Measurements from ENCODE around the gene LRRN4CL.
"Not testable (repeated sequence)": the region's sequence is repeated elsewhere in the genome, so short reads cannot be mapped to it uniquely, and the experiment has no call there.

Gene LRRN4CL

GRCh38 chr11:62705413-62705812, 16.1 kb upstream of the LRRN4CL start:
- peak overlapping the region; percentile 77 for H3K4me3 ChIP-seq (ENCODE audit: low read length)
- TF ChIP-seq, protein P1, sequence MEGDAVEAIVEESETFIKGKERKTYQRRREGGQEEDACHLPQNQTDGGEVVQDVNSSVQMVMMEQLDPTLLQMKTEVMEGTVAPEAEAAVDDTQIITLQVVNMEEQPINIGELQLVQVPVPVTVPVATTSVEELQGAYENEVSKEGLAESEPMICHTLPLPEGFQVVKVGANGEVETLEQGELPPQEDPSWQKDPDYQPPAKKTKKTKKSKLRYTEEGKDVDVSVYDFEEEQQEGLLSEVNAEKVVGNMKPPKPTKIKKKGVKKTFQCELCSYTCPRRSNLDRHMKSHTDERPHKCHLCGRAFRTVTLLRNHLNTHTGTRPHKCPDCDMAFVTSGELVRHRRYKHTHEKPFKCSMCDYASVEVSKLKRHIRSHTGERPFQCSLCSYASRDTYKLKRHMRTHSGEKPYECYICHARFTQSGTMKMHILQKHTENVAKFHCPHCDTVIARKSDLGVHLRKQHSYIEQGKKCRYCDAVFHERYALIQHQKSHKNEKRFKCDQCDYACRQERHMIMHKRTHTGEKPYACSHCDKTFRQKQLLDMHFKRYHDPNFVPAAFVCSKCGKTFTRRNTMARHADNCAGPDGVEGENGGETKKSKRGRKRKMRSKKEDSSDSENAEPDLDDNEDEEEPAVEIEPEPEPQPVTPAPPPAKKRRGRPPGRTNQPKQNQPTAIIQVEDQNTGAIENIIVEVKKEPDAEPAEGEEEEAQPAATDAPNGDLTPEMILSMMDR (IDR thresholded peaks at IDR 0.05; ENCODE audit: insufficient read depth, low read depth, low read length, missing control alignments): peak; percentile 12
- DNase-seq (ENCODE audit: low read depth): no peak

DNA sequence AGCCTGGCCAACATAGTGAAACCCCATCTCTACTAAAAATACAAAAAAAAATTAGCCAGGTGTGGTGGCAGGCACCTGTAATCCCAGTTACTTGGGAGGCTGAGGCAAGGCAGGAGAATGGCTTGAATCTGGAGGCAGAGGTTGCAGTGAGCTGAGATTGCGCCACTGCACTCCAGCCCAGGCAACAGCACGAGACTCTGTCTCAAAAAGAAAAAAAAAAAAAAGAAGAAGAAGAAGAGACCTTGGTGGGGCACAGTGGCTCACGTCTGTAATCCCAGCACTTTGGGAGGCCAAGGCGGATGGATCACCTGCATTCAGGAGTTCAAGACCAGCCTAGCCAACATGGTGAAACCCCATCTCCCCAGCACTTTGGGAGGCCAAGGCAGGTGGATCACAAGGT, 14.6 kb upstream of the LRRN4CL start:
- H3K4me3 ChIP-seq (ENCODE audit: low read length); DNase-seq (ENCODE audit: low read depth): not testable (repeated sequence)

- TF ChIP-seq, protein P1 (IDR thresholded peaks at IDR 0.05; ENCODE audit: insufficient read depth, low read depth, low read length, missing control alignments): no peak
- H3K4me3 ChIP-seq (ENCODE audit: low read length): no peak overlapping the region
- DNase-seq (ENCODE audit: low read depth): peak; percentile 73
Measured at GRCh38 chr11:62702246-62702645, 12.9 kb upstream of the LRRN4CL start.

DNA sequence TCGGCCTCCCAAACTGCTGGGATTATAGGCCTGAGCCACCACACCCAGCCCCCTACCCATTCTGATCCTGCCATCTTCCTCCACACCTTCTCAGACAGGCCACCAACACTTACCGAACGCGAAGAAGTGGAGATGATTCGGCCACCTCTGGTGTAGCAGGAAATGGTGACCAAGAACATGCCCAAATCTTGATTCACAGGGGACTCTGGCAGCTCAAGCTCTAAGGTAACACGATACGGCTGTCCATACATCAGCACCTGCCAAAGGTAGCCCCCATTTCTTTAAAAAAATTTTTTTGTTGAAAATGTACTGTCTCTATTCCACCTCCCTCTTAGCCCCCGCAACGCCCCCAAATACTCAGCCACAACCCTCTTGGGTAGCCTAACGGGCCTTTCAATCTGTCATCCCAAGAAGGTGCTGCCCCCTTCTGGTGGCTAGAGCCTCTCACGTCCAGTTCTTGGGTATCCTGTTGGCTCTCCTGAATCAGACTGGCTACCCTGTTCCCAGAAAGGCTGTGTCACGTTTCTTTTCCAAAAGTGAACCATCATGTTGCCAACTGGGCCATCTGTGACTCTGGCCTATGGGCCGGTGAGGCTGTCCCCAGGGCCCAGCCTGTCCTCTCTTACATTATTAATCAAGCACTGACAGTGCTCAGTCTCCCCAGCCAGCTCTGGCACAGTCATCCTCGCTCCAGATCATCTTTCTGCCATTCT, 5.3 kb upstream of the LRRN4CL start:
- H3K4me3 ChIP-seq (ENCODE audit: low read length): no peak overlapping the region
- peak; percentile 86 for DNase-seq (ENCODE audit: low read depth)
- TF ChIP-seq, protein P1 (IDR thresholded peaks at IDR 0.05; ENCODE audit: insufficient read depth, low read depth, low read length, missing control alignments): peak; percentile 88

DNA sequence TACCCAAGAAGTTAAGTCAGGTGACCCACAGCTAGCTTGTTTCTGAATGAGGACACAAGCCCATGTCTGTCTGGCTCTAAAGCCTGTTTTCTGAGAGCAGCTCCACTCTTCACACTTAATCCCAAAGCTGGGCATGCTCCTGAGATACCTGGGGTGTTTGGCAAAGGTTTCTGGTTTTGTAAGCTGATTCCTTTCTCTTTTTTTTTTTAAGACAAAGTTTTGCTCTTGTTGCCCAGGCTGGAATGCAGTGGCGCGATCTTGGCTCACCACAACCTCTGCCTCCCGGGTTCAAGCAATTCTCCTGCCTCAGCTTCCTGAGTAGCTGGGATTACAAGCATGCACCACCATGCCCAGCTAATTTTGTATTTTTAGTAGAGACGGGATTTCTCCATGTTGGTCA, 4.3 kb upstream of the LRRN4CL start:
- not testable (repeated sequence) for H3K4me3 ChIP-seq (ENCODE audit: low read length); DNase-seq (ENCODE audit: low read depth)

DNA sequence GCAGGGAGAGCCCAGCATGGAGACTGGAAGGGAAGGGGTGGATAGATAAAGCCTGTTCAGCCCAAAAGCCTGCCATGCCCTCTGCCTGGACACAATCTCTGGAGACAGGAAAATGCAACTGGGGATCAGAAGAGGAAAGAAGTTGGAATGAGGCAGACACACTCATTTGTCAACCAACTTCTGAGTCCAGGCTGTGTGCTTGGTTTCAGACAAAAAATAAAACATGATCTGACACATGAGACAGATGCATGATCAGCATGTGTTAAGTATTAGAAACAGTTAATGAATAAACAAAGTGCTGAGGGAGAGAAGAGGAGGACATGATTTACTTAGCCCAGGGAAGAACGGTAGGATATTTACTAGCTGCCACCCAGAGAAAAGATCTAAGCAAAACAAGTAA, 839 bp downstream of the LRRN4CL start:
- no peak overlapping the region for H3K4me3 ChIP-seq (ENCODE audit: low read length)
- TF ChIP-seq, protein P1 (IDR thresholded peaks at IDR 0.05; ENCODE audit: insufficient read depth, low read depth, low read length, missing control alignments): no peak
- DNase-seq (ENCODE audit: low read depth): no peak

DNA sequence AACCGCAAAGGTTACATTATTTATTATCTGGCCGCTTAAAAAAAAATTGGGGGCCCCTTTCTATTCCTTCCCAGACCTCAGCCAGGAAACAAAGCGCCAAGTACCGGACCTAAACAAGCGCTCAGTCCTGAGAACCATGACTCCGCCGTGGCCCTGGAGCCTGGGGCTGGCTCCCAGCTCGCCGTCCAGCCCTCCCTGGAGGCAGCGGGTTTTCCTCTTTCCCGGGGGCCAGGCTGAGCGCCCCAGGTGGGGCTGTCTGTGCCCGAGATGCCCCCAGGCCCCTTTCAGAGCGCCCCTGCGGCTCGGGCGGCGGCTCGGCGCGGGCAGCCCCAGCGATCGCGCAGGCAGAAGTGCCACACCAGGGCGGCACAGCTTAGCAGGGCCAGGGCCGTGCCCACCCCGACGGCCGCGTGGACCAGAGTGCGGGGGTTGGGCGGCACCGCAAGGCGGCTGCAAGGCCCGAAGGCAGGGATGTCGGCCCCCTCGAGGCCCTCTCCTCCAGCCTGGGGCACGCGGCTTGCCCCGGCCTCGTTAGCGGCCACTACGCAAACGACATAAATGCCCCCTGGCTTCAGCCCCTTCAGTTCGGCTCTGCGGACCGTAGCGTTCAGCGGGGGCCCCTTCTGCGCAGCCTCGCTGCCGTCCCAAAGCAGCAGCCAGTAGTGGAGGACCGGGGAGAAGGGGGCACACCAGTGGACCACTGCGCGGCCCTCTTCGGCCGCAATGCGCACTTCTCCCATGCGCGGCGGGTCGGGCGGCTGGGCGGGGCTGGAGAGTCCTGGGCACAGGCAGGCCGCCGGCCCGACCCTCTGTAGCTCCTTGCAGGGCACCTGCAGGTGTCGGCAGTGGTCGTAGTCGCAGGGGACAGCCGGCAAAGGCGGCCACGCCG, 1.6 kb downstream of the LRRN4CL start:
- no peak for DNase-seq (ENCODE audit: low read depth)
- no peak overlapping the region for H3K4me3 ChIP-seq (ENCODE audit: low read length)
- TF ChIP-seq, protein P1 (IDR thresholded peaks at IDR 0.05; ENCODE audit: insufficient read depth, low read depth, low read length, missing control alignments): no peak

GRCh38 chr11:62682518-62682917, 6.8 kb downstream of the LRRN4CL start:
- TF ChIP-seq, protein P1 (IDR thresholded peaks at IDR 0.05; ENCODE audit: insufficient read depth, low read depth, low read length, missing control alignments): no peak
- H3K4me3 ChIP-seq (ENCODE audit: low read length): no peak overlapping the region
- no peak for DNase-seq (ENCODE audit: low read depth)
